ENCODE measurements around the gene WDR62.

The WDR62 gene

DNA sequence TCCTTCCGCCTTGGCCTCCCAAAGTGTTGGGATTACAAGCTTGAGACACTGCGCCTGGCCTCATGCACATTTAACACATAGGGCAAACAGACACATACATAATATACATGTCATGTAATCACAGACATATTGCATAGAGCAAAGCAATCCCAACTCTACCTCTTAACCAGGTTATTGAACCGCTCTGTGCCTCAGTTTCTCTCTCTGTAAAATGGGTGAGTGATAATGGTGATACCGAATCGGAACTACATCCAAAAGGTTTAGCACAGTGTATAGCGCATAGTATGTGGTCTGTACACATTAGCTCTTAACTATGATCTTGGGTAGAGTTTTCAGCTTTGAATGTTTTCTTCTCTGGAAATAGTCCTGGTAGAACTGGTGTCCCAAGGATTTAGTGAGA is 89.9 kb downstream of the WDR62 start (continued):
- TF ChIP-seq, protein P1, sequence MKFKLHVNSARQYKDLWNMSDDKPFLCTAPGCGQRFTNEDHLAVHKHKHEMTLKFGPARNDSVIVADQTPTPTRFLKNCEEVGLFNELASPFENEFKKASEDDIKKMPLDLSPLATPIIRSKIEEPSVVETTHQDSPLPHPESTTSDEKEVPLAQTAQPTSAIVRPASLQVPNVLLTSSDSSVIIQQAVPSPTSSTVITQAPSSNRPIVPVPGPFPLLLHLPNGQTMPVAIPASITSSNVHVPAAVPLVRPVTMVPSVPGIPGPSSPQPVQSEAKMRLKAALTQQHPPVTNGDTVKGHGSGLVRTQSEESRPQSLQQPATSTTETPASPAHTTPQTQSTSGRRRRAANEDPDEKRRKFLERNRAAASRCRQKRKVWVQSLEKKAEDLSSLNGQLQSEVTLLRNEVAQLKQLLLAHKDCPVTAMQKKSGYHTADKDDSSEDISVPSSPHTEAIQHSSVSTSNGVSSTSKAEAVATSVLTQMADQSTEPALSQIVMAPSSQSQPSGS (tag by site-specific recombination; IDR thresholded peaks at IDR 0.05; ENCODE audit: low read depth), result no peak
- TF ChIP-seq, protein P2, sequence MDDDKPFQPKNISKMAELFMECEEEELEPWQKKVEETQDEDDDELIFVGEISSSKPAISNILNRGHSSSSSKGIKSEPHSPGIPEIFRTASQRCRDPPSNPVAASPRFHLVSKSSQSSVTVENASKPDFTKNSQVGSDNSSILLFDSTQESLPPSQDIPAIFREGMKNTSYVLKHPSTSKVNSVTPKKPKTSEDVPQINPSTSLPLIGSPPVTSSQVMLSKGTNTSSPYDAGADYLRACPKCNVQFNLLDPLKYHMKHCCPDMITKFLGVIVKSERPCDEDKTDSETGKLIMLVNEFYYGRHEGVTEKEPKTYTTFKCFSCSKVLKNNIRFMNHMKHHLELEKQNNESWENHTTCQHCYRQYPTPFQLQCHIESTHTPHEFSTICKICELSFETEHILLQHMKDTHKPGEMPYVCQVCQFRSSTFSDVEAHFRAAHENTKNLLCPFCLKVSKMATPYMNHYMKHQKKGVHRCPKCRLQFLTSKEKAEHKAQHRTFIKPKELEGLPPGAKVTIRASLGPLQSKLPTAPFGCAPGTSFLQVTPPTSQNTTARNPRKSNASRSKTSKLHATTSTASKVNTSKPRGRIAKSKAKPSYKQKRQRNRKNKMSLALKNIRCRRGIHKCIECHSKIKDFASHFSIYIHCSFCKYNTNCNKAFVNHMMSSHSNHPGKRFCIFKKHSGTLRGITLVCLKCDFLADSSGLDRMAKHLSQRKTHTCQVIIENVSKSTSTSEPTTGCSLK (tag by site-specific recombination; IDR thresholded peaks at IDR 0.05), result no peak
- TF ChIP-seq ZNF121 (tag by site-specific recombination; IDR thresholded peaks at IDR 0.05), result no peak
- TF ChIP-seq KLF8 (tag by site-specific recombination; IDR thresholded peaks at IDR 0.05), result no peak

DNA sequence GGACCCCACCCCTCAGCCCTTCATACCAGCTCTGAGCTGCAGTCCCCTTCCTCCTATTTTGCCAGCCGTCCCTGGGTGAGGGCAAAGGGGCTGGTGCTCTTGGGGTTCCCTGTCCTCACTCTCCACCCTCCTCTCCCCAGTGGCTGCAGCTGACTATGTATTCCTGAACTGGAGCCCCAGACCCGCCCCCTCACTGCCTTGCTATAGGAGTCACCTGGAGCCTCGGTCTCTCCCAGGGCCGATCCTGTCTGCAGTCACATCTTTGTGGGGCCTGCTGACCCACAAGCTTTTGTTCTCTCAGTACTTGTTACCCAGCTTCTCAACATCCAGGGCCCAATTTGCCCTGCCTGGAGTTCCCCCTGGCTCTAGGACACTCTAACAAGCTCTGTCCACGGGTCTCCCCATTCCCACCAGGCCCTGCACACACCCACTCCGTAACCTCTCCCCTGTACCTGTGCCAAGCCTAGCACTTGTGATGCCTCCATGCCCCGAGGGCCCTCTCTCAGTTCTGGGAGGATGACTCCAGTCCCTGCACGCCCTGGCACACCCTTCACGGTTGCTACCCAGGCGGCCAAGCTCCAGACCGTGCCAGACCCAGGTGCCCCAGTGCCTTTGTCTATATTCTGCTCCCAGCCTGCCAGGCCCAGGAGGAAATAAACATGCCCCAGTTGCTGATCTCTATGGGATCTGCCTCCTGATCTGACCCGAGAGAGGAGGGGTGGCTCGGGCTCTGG is 95.1 kb downstream of the WDR62 start:
- Histone ChIP-seq H3K9me3 (ENCODE audit: control insufficient read depth, insufficient read depth, low read depth, low read length) (no peaks in the 10 kb centered on the region), H3K36me3 (ENCODE audit: control insufficient read depth in 2 of 2, insufficient read depth in 1 of 2, low read length in 2 of 2) (peaks cover 73 to 82% of the 10 kb centered on the region in 2 experiments), H3K4me3 (ENCODE audit: low read depth, low read length) (no peak overlapping the region), H3K4me1 (ENCODE audit: control insufficient read depth, insufficient read depth, low read length) (no peaks in the 10 kb centered on the region), H3K27ac (ENCODE audit: extremely low read depth, low read depth, low read length) (no peak overlapping the region)
- TF ChIP-seq, protein P3, sequence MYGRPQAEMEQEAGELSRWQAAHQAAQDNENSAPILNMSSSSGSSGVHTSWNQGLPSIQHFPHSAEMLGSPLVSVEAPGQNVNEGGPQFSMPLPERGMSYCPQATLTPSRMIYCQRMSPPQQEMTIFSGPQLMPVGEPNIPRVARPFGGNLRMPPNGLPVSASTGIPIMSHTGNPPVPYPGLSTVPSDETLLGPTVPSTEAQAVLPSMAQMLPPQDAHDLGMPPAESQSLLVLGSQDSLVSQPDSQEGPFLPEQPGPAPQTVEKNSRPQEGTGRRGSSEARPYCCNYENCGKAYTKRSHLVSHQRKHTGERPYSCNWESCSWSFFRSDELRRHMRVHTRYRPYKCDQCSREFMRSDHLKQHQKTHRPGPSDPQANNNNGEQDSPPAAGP (tag by site-specific recombination; IDR thresholded peaks at IDR 0.05), result peak; percentile 31; the same call in 1 of the 2 replicates
- TF ChIP-seq, protein P4, sequence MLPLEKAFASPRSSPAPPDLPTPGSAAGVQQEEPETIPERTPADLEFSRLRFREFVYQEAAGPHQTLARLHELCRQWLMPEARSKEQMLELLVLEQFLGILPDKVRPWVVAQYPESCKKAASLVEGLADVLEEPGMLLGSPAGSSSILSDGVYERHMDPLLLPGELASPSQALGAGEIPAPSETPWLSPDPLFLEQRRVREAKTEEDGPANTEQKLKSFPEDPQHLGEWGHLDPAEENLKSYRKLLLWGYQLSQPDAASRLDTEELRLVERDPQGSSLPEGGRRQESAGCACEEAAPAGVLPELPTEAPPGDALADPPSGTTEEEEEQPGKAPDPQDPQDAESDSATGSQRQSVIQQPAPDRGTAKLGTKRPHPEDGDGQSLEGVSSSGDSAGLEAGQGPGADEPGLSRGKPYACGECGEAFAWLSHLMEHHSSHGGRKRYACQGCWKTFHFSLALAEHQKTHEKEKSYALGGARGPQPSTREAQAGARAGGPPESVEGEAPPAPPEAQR (tag by site-specific recombination; IDR thresholded peaks at IDR 0.05), result no peak
- no peak for TF ChIP-seq SCRT2 (tag by site-specific recombination; IDR thresholded peaks at IDR 0.05)
- TF ChIP-seq KLF1 (tag by site-specific recombination; IDR thresholded peaks at IDR 0.05), result peak; percentile 76
- TF ChIP-seq, protein P5, sequence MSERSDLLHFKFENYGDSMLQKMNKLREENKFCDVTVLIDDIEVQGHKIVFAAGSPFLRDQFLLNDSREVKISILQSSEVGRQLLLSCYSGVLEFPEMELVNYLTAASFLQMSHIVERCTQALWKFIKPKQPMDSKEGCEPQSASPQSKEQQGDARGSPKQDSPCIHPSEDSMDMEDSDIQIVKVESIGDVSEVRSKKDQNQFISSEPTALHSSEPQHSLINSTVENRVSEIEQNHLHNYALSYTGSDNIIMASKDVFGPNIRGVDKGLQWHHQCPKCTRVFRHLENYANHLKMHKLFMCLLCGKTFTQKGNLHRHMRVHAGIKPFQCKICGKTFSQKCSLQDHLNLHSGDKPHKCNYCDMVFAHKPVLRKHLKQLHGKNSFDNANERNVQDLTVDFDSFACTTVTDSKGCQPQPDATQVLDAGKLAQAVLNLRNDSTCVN (tag by site-specific recombination; optimal IDR thresholded peaks at IDR 0.05), result peak; percentile 12
- TF ChIP-seq ZNF623 (tag by site-specific recombination; IDR thresholded peaks at IDR 0.05), result peak; percentile 67
- ChIA-PET CTCF (interaction anchor here (0.6 to 1.1 kb wide), 2 partner anchors 129 to 219 kb away, joined by 3 read pairs; no protein-coding TSS in a partner anchor), POLR2A (no interaction called here)

DNA sequence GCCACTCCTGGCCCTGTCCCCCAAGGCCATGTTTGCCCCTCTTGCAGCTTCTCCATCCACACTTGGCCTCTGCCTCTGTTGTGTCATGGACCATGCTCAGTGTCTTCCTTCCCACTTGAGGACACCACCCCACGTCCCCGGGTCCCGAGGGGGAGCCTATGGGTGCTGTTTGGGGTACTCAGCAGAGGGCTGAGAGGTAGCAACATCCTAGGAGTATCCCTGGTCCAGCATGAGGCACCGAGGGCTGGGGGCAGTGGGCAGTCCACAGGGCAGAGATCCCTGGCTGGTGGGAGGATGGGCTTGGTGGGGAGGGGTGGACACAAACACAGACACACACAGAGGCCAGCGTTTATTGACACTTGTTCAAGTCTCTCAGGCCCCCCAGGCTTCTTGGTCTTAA is 95.9 kb downstream of the WDR62 start:
- POLR2A ChIA-PET, result interaction anchor here (1.1 to 1.3 kb wide), 4 partner anchors 11 to 36 kb away, joined by 3 to 4 read pairs (median 3); partner anchors contain the start of genes POLR2I and TBCB

More for the DNA sequence above, 95.9 kb downstream of the WDR62 start:
- Histone ChIP-seq H3K4me3 (ENCODE audit: low read depth, low read length) (no peak overlapping the region), H3K4me1 (ENCODE audit: control insufficient read depth, insufficient read depth, low read length) (peaks cover 4% of the 10 kb centered on the region; the same call in 1 of the 2 replicates), H3K27ac (ENCODE audit: extremely low read depth, low read depth, low read length) (peak overlapping the region; percentile 17; the same call in 1 of the 2 replicates), H3K9me3 (ENCODE audit: control insufficient read depth, insufficient read depth, low read depth, low read length) (no peaks in the 10 kb centered on the region), H3K36me3 (ENCODE audit: control insufficient read depth in 2 of 2, insufficient read depth in 1 of 2, low read length in 2 of 2) (peaks cover 65 to 75% of the 10 kb centered on the region in 2 experiments)
- CTCF ChIA-PET, result interaction anchor here (0.5 to 1.1 kb wide), 2 partner anchors 94 to 219 kb away, joined by 3 read pairs; no protein-coding TSS in a partner anchor
- no peak for TF ChIP-seq GLI2 (tag by site-specific recombination; IDR thresholded peaks at IDR 0.05; ENCODE audit: borderline replicate concordance, low read depth)
- no peak for TF ChIP-seq MEIS1 (CRISPR knock-in tag; IDR thresholded peaks at IDR 0.05; ENCODE audit: borderline replicate concordance)
- TF ChIP-seq, protein P6, sequence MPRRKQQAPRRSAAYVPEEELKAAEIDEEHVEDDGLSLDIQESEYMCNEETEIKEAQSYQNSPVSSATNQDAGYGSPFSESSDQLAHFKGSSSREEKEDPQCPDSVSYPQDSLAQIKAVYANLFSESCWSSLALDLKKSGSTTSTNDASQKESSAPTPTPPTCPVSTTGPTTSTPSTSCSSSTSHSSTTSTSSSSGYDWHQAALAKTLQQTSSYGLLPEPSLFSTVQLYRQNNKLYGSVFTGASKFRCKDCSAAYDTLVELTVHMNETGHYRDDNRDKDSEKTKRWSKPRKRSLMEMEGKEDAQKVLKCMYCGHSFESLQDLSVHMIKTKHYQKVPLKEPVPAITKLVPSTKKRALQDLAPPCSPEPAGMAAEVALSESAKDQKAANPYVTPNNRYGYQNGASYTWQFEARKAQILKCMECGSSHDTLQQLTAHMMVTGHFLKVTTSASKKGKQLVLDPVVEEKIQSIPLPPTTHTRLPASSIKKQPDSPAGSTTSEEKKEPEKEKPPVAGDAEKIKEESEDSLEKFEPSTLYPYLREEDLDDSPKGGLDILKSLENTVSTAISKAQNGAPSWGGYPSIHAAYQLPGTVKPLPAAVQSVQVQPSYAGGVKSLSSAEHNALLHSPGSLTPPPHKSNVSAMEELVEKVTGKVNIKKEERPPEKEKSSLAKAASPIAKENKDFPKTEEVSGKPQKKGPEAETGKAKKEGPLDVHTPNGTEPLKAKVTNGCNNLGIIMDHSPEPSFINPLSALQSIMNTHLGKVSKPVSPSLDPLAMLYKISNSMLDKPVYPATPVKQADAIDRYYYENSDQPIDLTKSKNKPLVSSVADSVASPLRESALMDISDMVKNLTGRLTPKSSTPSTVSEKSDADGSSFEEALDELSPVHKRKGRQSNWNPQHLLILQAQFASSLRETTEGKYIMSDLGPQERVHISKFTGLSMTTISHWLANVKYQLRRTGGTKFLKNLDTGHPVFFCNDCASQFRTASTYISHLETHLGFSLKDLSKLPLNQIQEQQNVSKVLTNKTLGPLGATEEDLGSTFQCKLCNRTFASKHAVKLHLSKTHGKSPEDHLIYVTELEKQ (tag by site-specific recombination; IDR thresholded peaks at IDR 0.05; ENCODE audit: borderline replicate concordance), result no peak
- no peak for TF ChIP-seq ZNF24 (tag by site-specific recombination; IDR thresholded peaks at IDR 0.05)
- TF ChIP-seq KLF8 (tag by site-specific recombination; IDR thresholded peaks at IDR 0.05), result no peak

Measured in HEK293 (cell line).